ENCODE results near the gene SPATA31C2. TPM values are rescaled to one million over a fixed set of nuclear protein-coding genes. Genes with fewer than 3 reads are reported as not detected.
"Not testable (repeated sequence)": the region's sequence is repeated elsewhere in the genome, so short reads cannot be mapped to it uniquely, and the experiment has no call there.

The SPATA31C2 gene
- total and polyA plus RNA-seq, 4 donors, result under 0.01 to 0.59 (median 0.12) TPM

GRCh38 chr9:88133552-88133951, 4.7 kb downstream of the SPATA31C2 start:
- not testable (repeated sequence) for H3K27ac ChIP-seq (ENCODE audit: low read depth, low read length); H3K27me3 ChIP-seq (ENCODE audit: control insufficient read depth, insufficient read depth, low read length); H3K36me3 ChIP-seq (ENCODE audit: control insufficient read depth, insufficient read depth, low read length); DNase-seq (ENCODE audit: low read depth in 4 of 6, low spot score in 6 of 6); H3K4me1 ChIP-seq (ENCODE audit: control insufficient read depth, insufficient read depth, low read length); H3K9me3 ChIP-seq (ENCODE audit: control insufficient read depth, insufficient read depth, low read length); H3K4me3 ChIP-seq (ENCODE audit: low read depth, low read length)
- 77% methylated on average over 5 of the region's 12 CpGs for WGBS (ENCODE audit: insufficient coverage)

DNA sequence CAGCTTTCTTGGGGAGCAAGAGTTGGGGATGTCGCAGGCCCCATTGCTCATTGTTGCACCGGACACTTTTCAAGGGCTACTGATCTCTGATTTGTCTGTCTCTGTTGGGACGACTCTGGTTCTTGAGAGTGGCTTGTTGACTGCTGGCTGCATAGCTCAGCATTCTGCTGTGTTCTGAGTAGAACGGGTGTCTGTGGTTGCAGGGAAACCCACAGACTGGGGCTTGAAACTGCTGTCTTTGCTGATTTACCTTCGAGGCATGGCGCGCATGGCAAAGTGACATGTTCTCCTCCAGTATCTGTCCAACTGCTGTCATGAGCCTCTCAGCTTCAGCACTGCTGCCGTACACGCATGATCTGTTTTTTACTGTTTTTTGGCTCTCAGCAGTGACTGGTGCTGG, 8.7 kb downstream of the SPATA31C2 start:
- not testable (repeated sequence) for H3K27ac ChIP-seq (ENCODE audit: low read depth, low read length); H3K27me3 ChIP-seq (ENCODE audit: control insufficient read depth, insufficient read depth, low read length); H3K4me1 ChIP-seq (ENCODE audit: control insufficient read depth, insufficient read depth, low read length); H3K36me3 ChIP-seq (ENCODE audit: control insufficient read depth, insufficient read depth, low read length); H3K4me3 ChIP-seq (ENCODE audit: low read depth, low read length); DNase-seq (ENCODE audit: low read depth in 4 of 6, low spot score in 6 of 6); H3K9me3 ChIP-seq (ENCODE audit: control insufficient read depth, insufficient read depth, low read length)
- 72% methylated on average over 3 of the region's 9 CpGs for WGBS (ENCODE audit: insufficient coverage)

GRCh38 chr9:88127700-88128300, 10.5 kb downstream of the SPATA31C2 start:
- not testable (repeated sequence) for DNase-seq (ENCODE audit: low read depth in 4 of 6, low spot score in 6 of 6); H3K27me3 ChIP-seq (ENCODE audit: control insufficient read depth, insufficient read depth, low read length); H3K36me3 ChIP-seq (ENCODE audit: control insufficient read depth, insufficient read depth, low read length); H3K4me1 ChIP-seq (ENCODE audit: control insufficient read depth, insufficient read depth, low read length); H3K9me3 ChIP-seq (ENCODE audit: control insufficient read depth, insufficient read depth, low read length); H3K27ac ChIP-seq (ENCODE audit: low read depth, low read length); H3K4me3 ChIP-seq (ENCODE audit: low read depth, low read length)
- 83% methylated on average over 7 of the region's 13 CpGs for WGBS (ENCODE audit: insufficient coverage)

- not testable (repeated sequence) for H3K27ac ChIP-seq (ENCODE audit: low read depth, low read length); H3K4me3 ChIP-seq (ENCODE audit: low read depth, low read length); H3K27me3 ChIP-seq (ENCODE audit: control insufficient read depth, insufficient read depth, low read length); H3K4me1 ChIP-seq (ENCODE audit: control insufficient read depth, insufficient read depth, low read length); H3K9me3 ChIP-seq (ENCODE audit: control insufficient read depth, insufficient read depth, low read length); H3K36me3 ChIP-seq (ENCODE audit: control insufficient read depth, insufficient read depth, low read length); DNase-seq (ENCODE audit: low read depth in 4 of 6, low spot score in 6 of 6)
These were observed 14.9 kb downstream of the SPATA31C2 start for GRCh38 chr9:88123413-88123812.

GRCh38 chr9:88118121-88118520, 20.2 kb downstream of the SPATA31C2 start:
- not testable (repeated sequence) for H3K9me3 ChIP-seq (ENCODE audit: control insufficient read depth, insufficient read depth, low read length); H3K27ac ChIP-seq (ENCODE audit: low read depth, low read length); H3K4me3 ChIP-seq (ENCODE audit: low read depth, low read length); DNase-seq (ENCODE audit: low read depth in 4 of 6, low spot score in 6 of 6); H3K36me3 ChIP-seq (ENCODE audit: control insufficient read depth, insufficient read depth, low read length); H3K4me1 ChIP-seq (ENCODE audit: control insufficient read depth, insufficient read depth, low read length); H3K27me3 ChIP-seq (ENCODE audit: control insufficient read depth, insufficient read depth, low read length)
- no CpG with 5 or more reads among the region's 5 CpGs for WGBS (ENCODE audit: insufficient coverage)

DNA sequence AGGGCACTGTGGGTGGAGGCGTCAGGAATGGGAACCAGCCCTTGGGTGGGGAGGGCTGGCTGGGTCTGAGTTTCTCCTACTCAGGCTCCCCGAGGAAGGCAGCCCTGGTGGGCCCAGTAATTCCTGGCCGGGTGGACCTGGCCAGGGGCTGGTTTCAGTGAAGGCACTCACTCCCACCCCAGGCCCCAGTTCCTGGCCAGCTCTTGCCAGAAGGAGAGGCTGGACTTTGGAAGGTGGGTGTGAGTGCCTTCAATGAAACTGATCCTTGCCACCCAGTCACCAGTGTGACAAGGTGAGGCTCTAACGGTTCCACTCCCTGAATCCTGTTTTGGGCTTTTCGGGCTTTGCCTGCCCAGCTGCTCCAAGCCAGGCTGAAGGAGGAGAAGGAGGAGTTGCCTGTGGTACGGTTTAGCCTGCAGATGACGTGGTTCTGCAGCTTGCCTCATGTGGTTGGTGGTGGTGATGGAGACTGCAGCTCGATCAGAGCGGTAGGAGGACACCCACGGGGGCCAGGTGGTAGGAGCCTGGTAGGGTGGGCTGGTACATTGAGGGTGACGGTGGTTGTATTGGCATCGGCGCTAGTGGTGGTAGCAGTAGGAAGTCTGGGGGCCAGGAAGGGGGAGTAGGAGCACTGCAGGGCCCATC, 23.2 kb downstream of the SPATA31C2 start:
- H3K27me3 ChIP-seq (ENCODE audit: control insufficient read depth, insufficient read depth, low read length); H3K27ac ChIP-seq (ENCODE audit: low read depth, low read length); DNase-seq (ENCODE audit: low read depth in 4 of 6, low spot score in 6 of 6); H3K4me1 ChIP-seq (ENCODE audit: control insufficient read depth, insufficient read depth, low read length); H3K4me3 ChIP-seq (ENCODE audit: low read depth, low read length); H3K9me3 ChIP-seq (ENCODE audit: control insufficient read depth, insufficient read depth, low read length); H3K36me3 ChIP-seq (ENCODE audit: control insufficient read depth, insufficient read depth, low read length): not testable (repeated sequence)
- WGBS (ENCODE audit: insufficient coverage), result no CpG with 5 or more reads among the region's 13 CpGs

DNA sequence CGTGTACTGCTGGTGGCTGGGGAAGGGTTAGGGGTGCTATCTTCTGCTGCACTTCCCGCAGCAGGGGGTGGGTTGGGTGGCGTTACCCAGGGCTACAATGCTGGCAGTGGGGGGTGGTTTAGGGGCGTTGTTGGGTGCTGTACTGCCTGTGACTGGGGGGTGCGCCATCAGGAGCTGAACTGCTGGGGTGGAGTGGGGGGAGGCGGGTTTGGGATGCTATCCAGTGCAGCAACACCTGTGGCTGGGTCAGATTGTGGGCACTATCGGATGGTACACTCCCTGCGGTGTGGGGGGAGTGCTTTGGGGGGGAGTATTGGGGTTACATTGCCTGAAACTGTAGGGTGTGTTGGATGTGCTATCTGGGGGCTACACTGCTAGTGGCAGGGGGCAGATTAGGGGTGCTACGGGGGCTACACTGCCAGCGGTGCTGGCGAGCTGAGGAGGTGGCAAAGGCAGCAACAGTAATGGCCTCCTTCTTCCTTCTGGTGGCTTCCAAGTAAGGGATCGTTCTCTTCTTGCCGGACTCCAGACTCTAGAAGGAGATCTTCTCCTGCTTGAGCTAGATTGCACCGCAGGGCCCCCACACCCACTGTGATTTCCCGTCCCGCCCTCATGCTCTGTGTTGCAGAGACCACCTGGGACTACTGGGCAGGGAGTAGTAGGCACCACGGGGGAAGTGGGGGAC, 23.9 kb downstream of the SPATA31C2 start:
- H3K27ac ChIP-seq (ENCODE audit: low read depth, low read length); DNase-seq (ENCODE audit: low read depth in 4 of 6, low spot score in 6 of 6); H3K27me3 ChIP-seq (ENCODE audit: control insufficient read depth, insufficient read depth, low read length); H3K36me3 ChIP-seq (ENCODE audit: control insufficient read depth, insufficient read depth, low read length); H3K9me3 ChIP-seq (ENCODE audit: control insufficient read depth, insufficient read depth, low read length); H3K4me1 ChIP-seq (ENCODE audit: control insufficient read depth, insufficient read depth, low read length); H3K4me3 ChIP-seq (ENCODE audit: low read depth, low read length): not testable (repeated sequence)
- 100% methylated on average over 2 of the region's 17 CpGs for WGBS (ENCODE audit: insufficient coverage)

DNA sequence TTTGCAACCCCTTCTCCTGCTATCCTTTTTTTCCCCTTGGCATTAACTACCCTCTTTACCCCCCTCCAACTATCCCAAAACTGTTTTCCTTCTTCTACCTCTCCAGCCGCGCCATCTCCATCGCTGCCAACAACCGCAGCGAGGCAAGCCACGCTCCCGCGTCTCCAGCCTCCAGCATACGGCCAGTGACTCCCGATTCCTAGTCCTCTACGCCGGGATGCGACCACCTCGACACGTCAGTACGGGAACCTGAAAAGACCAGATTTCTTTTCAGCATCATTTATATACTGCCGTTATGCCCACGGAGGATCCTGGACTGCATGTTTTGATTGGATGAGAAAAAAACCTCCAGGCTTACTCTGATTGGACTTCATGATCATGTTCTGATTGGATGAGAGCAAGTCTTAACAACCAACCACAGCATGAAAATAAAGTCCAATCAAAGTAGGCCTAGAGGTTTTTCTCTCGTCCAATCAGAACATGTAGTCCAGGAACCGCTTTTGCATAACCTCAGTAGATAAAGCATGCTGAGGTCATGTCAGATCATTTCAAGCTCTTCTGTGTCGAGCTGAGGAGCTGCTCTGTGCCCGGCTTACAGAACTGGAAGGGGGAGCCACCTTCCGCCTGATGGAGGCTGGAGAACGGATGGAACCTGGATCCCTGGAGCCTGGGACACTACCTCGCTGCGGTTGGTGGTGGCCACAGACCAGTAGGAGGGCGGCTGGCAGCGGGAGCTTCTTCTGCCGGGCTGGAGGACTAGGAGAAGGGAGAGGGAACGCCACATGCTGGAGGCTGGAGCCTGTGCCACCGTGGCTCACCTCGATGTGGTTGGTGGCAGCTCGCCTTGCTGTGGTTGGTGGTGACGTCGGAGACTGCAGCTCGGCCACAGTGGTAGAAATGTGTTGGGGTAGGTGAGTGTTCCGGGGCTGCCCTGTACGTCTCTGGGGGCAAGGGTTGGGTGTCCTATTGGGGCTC, 24.8 kb downstream of the SPATA31C2 start:
- H3K36me3 ChIP-seq (ENCODE audit: control insufficient read depth, insufficient read depth, low read length); H3K27me3 ChIP-seq (ENCODE audit: control insufficient read depth, insufficient read depth, low read length); DNase-seq (ENCODE audit: low read depth in 4 of 6, low spot score in 6 of 6); H3K9me3 ChIP-seq (ENCODE audit: control insufficient read depth, insufficient read depth, low read length); H3K4me1 ChIP-seq (ENCODE audit: control insufficient read depth, insufficient read depth, low read length); H3K4me3 ChIP-seq (ENCODE audit: low read depth, low read length); H3K27ac ChIP-seq (ENCODE audit: low read depth, low read length): not testable (repeated sequence)
- 83% methylated on average over 11 of the region's 38 CpGs for WGBS (ENCODE audit: insufficient coverage)

GRCh38 chr9:88110026-88110425, 28.2 kb downstream of the SPATA31C2 start:
- H3K36me3 ChIP-seq (ENCODE audit: control insufficient read depth, insufficient read depth, low read length), result no peaks in the 10 kb centered on the region
- DNase-seq (ENCODE audit: low read depth in 4 of 6, low spot score in 6 of 6), result no peak
- WGBS (ENCODE audit: insufficient coverage), result no CpG with 5 or more reads among the region's 3 CpGs

More at GRCh38 chr9:88110026-88110425, 28.2 kb downstream of the SPATA31C2 start:
- no peaks in the 10 kb centered on the region for H3K4me1 ChIP-seq (ENCODE audit: control insufficient read depth, insufficient read depth, low read length)
- H3K9me3 ChIP-seq (ENCODE audit: control insufficient read depth, insufficient read depth, low read length), result no peaks in the 10 kb centered on the region
- no peak overlapping the region for H3K4me3 ChIP-seq (ENCODE audit: low read depth, low read length)
- no peak overlapping the region for H3K27ac ChIP-seq (ENCODE audit: low read depth, low read length)
- no peaks in the 10 kb centered on the region for H3K27me3 ChIP-seq (ENCODE audit: control insufficient read depth, insufficient read depth, low read length)
